ENCODE data around the gene DMXL1.

- no peak for TF ChIP-seq POLR2A (IDR thresholded peaks at IDR 0.05; ENCODE audit: extremely low read depth, insufficient read length)
- TF ChIP-seq CTCF (IDR thresholded peaks at IDR 0.05; ENCODE audit: low read depth, low read length) = no peak
Measured at GRCh38 chr5:119067450-119067849, 3.4 kb upstream of the DMXL1 start.

Measured in NB4 (cell line).